Loucy (cell line): ENCODE results near the gene GRB10.

Source experiments
- H2AFZ ChIP-seq: fragments of 200-600 bp; sonication (generic); 2 replicates; pipeline ENCODE4 v1.6.0; 2016; ENCODE audit warnings: antibody characterized with exemption, mild to moderate bottlenecking, low read length, moderate library complexity
- H3F3A ChIP-seq: fragments of 200-600 bp; 2 replicates; pipeline ENCODE4 v1.6.0; 2016; ENCODE audit warnings: antibody characterized with exemption, low read depth, mild to moderate bottlenecking
- H3K27me3 ChIP-seq: fragments of 200-600 bp; sonication (generic); 2 replicates; pipeline ENCODE4 v1.6.1; 2014; ENCODE audit warnings: low read length, mild to moderate bottlenecking; ENCODE audit not compliant: insufficient read depth, poor library complexity, severe bottlenecking
- H3K36me3 ChIP-seq: fragments of 200-600 bp; sonication (generic); 2 replicates; pipeline ENCODE4 v1.6.1; 2016; ENCODE audit warnings: low read length; ENCODE audit not compliant: insufficient read depth
- H3K4me1 ChIP-seq: fragments of 200-600 bp; sonication (generic); 2 replicates; pipeline ENCODE4 v1.5.1; 2014; ENCODE audit warnings: low read length, mild to moderate bottlenecking; ENCODE audit not compliant: insufficient read depth, poor library complexity, severe bottlenecking
- H3K4me2 ChIP-seq: fragments of 200-600 bp; sonication (generic); 2 replicates; pipeline ENCODE4 v1.6.0; 2014; ENCODE audit warnings: antibody characterized with exemption, low read length, low read depth, mild to moderate bottlenecking; ENCODE audit not compliant: poor library complexity, severe bottlenecking
- H3K4me3 ChIP-seq: fragments of 200-600 bp; sonication (generic); 2 replicates; pipeline ENCODE4 v1.5.1; 2014; ENCODE audit warnings: low read length, mild to moderate bottlenecking, mixed read lengths; ENCODE audit not compliant: poor library complexity, severe bottlenecking
- H3K79me2 ChIP-seq: fragments of 200-600 bp; sonication (generic); 2 replicates; pipeline ENCODE4 v1.6.1; 2014; ENCODE audit warnings: low read length; ENCODE audit not compliant: insufficient read depth
- H3K9ac ChIP-seq: fragments of 200-600 bp; sonication (generic); 2 replicates; pipeline ENCODE4 v1.6.0; 2014; ENCODE audit warnings: mild to moderate bottlenecking, low read depth, low read length, moderate library complexity; ENCODE audit not compliant: poor library complexity, severe bottlenecking
- H3K9me2 ChIP-seq: fragments of 200-600 bp; sonication (generic); replicated peaks from 2 replicates; pipeline ENCODE4 v1.6.1; 2016; ENCODE audit warnings: low read depth, low read length, mixed read lengths
- H3K9me3 ChIP-seq: fragments of 200-600 bp; sonication (generic); 2 replicates; pipeline ENCODE4 v1.6.1; 2014; ENCODE audit warnings: mild to moderate bottlenecking, antibody characterized with exemption, low read length, low read depth; ENCODE audit not compliant: insufficient read depth
- H4K20me1 ChIP-seq: fragments of 200-600 bp; sonication (generic); 2 replicates; pipeline ENCODE4 v1.6.0; 2014; ENCODE audit warnings: antibody characterized with exemption, low read length, mild to moderate bottlenecking; ENCODE audit not compliant: insufficient read depth, poor library complexity, severe bottlenecking
- EZH2phosphoT487 ChIP-seq: fragments of 200-600 bp; IDR thresholded peaks from 2 replicates; pipeline ENCODE4 v1.6.1; 2018; ENCODE audit warnings: antibody characterized with exemption, mild to moderate bottlenecking, moderate library complexity, borderline replicate concordance
- TF ChIP-seq, protein P1 (sequence below): fragments of 200-600 bp; sonication (generic); conservative IDR thresholded peaks from 2 replicates; pipeline ENCODE4 v1.5.1; 2014; ENCODE audit warnings: mild to moderate bottlenecking, antibody characterized with exemption, low read length

Gene GRB10

DNA sequence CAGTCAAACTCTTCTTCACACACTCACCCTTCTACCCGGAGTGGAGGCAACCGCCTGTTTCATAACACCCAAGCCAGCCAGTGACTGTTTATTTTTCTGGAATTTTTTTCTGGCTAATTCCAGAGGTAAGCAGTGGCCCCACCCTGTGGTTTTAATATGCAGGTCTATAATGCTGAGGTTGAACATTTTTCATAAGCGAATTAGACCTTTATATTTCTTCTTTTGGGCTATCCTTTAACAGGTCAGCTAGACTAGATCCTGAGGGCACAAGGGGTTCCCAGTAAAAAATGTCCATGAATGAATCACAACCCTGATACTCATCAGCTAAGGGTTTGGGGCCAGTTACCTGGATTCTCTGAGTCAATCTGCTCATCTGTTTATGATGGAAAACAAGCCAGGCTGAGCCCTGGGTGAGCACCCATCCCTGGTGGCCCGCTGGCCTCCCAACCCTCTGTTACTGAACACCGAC, 76.2 kb downstream of the GRB10 start:
- no peak overlapping the region for H3K4me2 ChIP-seq
- H3F3A ChIP-seq: no peaks in the 10 kb centered on the region
- no peak overlapping the region for H3K9ac ChIP-seq
- H3K4me1 ChIP-seq: no peaks in the 10 kb centered on the region
- H3K27me3 ChIP-seq: peaks cover 8% of the 10 kb centered on the region
- H3K79me2 ChIP-seq: no peaks in the 10 kb centered on the region
- H3K4me3 ChIP-seq: no peak overlapping the region
- H2AFZ ChIP-seq: no peak overlapping the region
- no peaks in the 10 kb centered on the region for H3K9me2 ChIP-seq
- H4K20me1 ChIP-seq: no peaks in the 10 kb centered on the region
- TF ChIP-seq, protein P1, sequence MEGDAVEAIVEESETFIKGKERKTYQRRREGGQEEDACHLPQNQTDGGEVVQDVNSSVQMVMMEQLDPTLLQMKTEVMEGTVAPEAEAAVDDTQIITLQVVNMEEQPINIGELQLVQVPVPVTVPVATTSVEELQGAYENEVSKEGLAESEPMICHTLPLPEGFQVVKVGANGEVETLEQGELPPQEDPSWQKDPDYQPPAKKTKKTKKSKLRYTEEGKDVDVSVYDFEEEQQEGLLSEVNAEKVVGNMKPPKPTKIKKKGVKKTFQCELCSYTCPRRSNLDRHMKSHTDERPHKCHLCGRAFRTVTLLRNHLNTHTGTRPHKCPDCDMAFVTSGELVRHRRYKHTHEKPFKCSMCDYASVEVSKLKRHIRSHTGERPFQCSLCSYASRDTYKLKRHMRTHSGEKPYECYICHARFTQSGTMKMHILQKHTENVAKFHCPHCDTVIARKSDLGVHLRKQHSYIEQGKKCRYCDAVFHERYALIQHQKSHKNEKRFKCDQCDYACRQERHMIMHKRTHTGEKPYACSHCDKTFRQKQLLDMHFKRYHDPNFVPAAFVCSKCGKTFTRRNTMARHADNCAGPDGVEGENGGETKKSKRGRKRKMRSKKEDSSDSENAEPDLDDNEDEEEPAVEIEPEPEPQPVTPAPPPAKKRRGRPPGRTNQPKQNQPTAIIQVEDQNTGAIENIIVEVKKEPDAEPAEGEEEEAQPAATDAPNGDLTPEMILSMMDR: no peak
- no peak for TF ChIP-seq EZH2phosphoT487
- H3K36me3 ChIP-seq: no peaks in the 10 kb centered on the region
- no peaks in the 10 kb centered on the region for H3K9me3 ChIP-seq

DNA sequence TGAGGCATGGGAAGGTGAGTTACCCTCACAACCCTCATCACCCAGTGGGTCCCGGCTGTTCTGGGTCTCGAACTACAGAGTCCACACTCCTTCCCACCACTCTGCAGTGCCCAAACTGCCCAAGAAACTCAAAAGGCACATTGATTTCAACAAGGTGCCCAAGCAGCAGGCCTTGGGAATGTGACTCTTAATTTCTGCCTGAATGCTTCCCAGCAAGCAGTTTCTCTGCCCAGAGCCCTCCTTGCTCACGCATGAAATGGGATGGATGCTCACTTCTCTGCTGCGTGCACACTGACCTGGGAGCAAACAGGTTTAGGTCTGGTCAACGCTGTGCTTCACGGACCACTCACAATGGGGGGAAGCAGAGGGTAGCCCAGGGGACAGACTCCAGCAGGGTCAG, 77.9 kb downstream of the GRB10 start:
- TF ChIP-seq EZH2phosphoT487: no peak
- TF ChIP-seq, protein P1: no peak
- H3K9me3 ChIP-seq: no peaks in the 10 kb centered on the region
- peaks cover 8% of the 10 kb centered on the region for H3K27me3 ChIP-seq
- H3K9me2 ChIP-seq: no peaks in the 10 kb centered on the region
- no peaks in the 10 kb centered on the region for H3K36me3 ChIP-seq
- no peak overlapping the region for H3K4me2 ChIP-seq
- no peak overlapping the region for H3K4me3 ChIP-seq
- no peak overlapping the region for H2AFZ ChIP-seq
- no peaks in the 10 kb centered on the region for H4K20me1 ChIP-seq
- no peak overlapping the region for H3K9ac ChIP-seq
- H3K79me2 ChIP-seq: no peaks in the 10 kb centered on the region
- no peaks in the 10 kb centered on the region for H3F3A ChIP-seq
- H3K4me1 ChIP-seq: no peaks in the 10 kb centered on the region

DNA sequence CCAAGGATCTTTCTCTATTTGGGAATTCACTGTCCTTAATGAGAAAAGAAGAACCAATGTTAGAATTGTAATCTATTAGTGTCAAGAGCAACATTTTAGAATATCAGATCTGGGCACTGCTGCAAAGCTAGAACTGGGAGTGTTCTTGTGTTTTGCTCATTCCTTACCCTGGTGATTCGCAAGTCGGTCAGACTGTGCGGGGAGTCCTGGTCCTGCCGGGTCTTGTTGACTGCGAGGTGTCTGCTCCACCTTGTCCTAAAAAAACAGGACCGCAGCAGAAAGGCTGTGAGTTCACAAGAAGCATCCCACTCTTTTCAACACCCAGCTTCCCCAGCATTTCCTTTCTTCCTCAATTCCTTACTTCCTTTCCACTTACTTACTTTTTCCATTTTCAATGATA, 79.0 kb downstream of the GRB10 start:
- Histone ChIP-seq H3K9me2 (no peaks in the 10 kb centered on the region), H3K4me2 (no peak overlapping the region), H2AFZ (no peak overlapping the region), H4K20me1 (no peaks in the 10 kb centered on the region), H3K79me2 (no peaks in the 10 kb centered on the region), H3K9ac (no peak overlapping the region), H3K27me3 (peaks cover 8% of the 10 kb centered on the region), H3K4me1 (no peaks in the 10 kb centered on the region), H3K9me3 (no peaks in the 10 kb centered on the region), H3K36me3 (no peaks in the 10 kb centered on the region), H3F3A (no peaks in the 10 kb centered on the region), H3K4me3 (no peak overlapping the region)
- TF ChIP-seq EZH2phosphoT487: no peak
- TF ChIP-seq, protein P1: no peak
